ENCODE data around the gene CFAP210. TPM values are rescaled to one million over a fixed set of nuclear protein-coding genes. Genes with fewer than 3 reads are reported as not detected.

The CFAP210 gene, protein sequence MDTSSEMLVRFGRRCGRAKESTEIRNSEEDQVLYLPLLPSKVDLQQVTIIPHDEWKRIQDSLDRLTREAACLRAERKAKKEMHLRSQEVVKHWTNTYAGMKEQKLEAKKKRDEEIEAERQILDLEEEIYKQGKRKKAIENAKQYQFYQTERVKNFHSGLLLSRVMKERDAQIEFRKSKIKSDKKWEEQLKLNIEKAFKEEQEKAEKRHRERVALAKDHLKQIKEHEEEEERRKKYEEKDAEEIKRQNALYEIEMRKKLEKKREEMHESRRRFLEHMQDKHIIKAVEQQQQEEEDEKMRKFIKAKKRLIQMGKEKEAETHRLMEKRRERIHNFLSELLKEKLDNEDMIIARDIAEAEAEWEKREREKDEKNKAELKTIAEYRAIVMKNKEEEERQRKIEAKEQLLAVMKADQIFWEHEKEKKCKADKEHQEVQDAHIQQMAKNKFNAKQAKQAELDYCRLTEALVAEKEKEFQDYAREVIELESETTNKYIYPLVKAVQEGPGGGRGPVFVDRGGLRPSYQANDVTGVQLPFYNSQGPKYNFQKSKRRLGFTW
- 0.27 to 0.35 TPM (median 0.31 TPM) in 5 replicates for total RNA-seq (2022; extraction: Qiagen RNA extraction)

GRCh38 chr2:169694113-169694893 lies at the start of gene CFAP210, which contains the start of gene PHOSPHO2:
TSS of gene CFAP210 (minus strand) at chr2:169694405. CDS start at chr2:169694327, 78 bp downstream.
TSS of gene PHOSPHO2 (plus strand) at chr2:169694469. CDS start at chr2:169700972, 6,503 bp downstream.

Other genes starting within 250 kb of the CFAP210 start
- gene BBS5, start 214.9 kb downstream of the CFAP210 start, total RNA-seq (2022; extraction: Qiagen RNA extraction): 5.2 to 5.4 TPM (median 5.4 TPM) in 5 replicates
- gene KLHL41, start 184.7 kb downstream of the CFAP210 start, total RNA-seq (2022; extraction: Qiagen RNA extraction): 0.14 to 0.24 TPM (median 0.19 TPM) in 5 replicates
- 17.7 to 21.9 TPM (median 19.3 TPM) in 5 replicates for gene FASTKD1, start 120.5 kb downstream of the CFAP210 start, total RNA-seq (2022; extraction: Qiagen RNA extraction)
- gene PPIG, start 110.1 kb downstream of the CFAP210 start, total RNA-seq (2022; extraction: Qiagen RNA extraction): 29.7 to 50.7 TPM (median 32.2 TPM) in 5 replicates
- 2.4 to 3.2 TPM (median 2.9 TPM) in 5 replicates for gene PHOSPHO2, start 64 bp upstream of the CFAP210 start, total RNA-seq (2022; extraction: Qiagen RNA extraction)
- 5.1 to 7.7 TPM (median 6.6 TPM) in 5 replicates for gene KLHL23, start 39.4 kb upstream of the CFAP210 start, total RNA-seq (2022; extraction: Qiagen RNA extraction)
- gene SSB, start 104.5 kb upstream of the CFAP210 start, total RNA-seq (2022; extraction: Qiagen RNA extraction): 116 to 161 TPM (median 128 TPM) in 5 replicates
- gene METTL5, start 130.5 kb upstream of the CFAP210 start, total RNA-seq (2022; extraction: Qiagen RNA extraction): 65.0 to 87.8 TPM (median 66.8 TPM) in 5 replicates
- 7.6 to 10.5 TPM (median 8.7 TPM) in 5 replicates for gene UBR3, start 133.0 kb upstream of the CFAP210 start, total RNA-seq (2022; extraction: Qiagen RNA extraction)